Activated T-helper 1 cell treated with anti-CD3 and anti-CD28 coated beads, Interleukin-12 subunit alpha, Interleukin-12 subunit beta, Interleukin-2, Interleukin-4 antibody, amounts not matched to agents 30 ng/mL and 10 ng/mL and 1 ng/mL, durations not matched to agents 14 hours and 24 hours and 36 hours (primary cell): ENCODE measurements around the gene ZNF681. TPM values are rescaled to one million over a fixed set of nuclear protein-coding genes. Genes with fewer than 3 reads are reported as not detected.
A peak's percentile ranks its signal among the peaks of the same experiment; 100 is the strongest.
"Not testable (repeated sequence)": the region's sequence is repeated elsewhere in the genome, so short reads cannot be mapped to it uniquely, and the experiment has no call there.

Experiments used
- DNase-seq: peaks from one replicate; pipeline ENCODE4 v3.0.0; 2021; ENCODE audit warnings: low spot score
- H3K27ac Mint-ChIP-seq: one replicate; pipeline ENCODE4 v1.8.0; 2021; ENCODE audit warnings: mild to moderate bottlenecking, mixed read lengths
- H3K27me3 Mint-ChIP-seq: one replicate; pipeline ENCODE4 v1.8.0; 2022; ENCODE audit warnings: mild to moderate bottlenecking, moderate library complexity, mixed read lengths; ENCODE audit not compliant: insufficient read depth
- H3K36me3 Mint-ChIP-seq: one replicate; pipeline ENCODE4 v1.8.0; 2021; ENCODE audit warnings: low read depth, mixed read lengths
- H3K4me1 Mint-ChIP-seq: one replicate; pipeline ENCODE4 v1.8.0; 2021; ENCODE audit warnings: low read depth, mixed read lengths
- H3K4me3 Mint-ChIP-seq: one replicate; pipeline ENCODE4 v1.8.0; 2021; ENCODE audit warnings: mild to moderate bottlenecking, moderate library complexity, mixed read lengths
- H3K9me3 Mint-ChIP-seq: one replicate; pipeline ENCODE4 v1.8.0; 2021; ENCODE audit warnings: mixed read lengths
- intact Hi-C: fragments of 100-400 bp; cut with micrococcal nuclease; formaldehyde crosslinking; loops from one replicate; pipeline ENCODE4 v1.15.1; 2024
- total RNA-seq: library from RNA; stranded (reverse); gene quantifications from 2 replicates; pipeline ENCODE4 v1.2.3, GENCODE V29; 2022

The ZNF681 gene
- total RNA-seq, 1 donor from 2014 or later, result 3.3 TPM

GRCh38 chr19:23770672-23771250 is 12.1 kb upstream of the ZNF681 start:
- no peaks in the 10 kb centered on the region for H3K4me1 Mint-ChIP-seq
- no peak overlapping the region for H3K27ac Mint-ChIP-seq
- intact Hi-C loops, result no loop called here

DNA sequence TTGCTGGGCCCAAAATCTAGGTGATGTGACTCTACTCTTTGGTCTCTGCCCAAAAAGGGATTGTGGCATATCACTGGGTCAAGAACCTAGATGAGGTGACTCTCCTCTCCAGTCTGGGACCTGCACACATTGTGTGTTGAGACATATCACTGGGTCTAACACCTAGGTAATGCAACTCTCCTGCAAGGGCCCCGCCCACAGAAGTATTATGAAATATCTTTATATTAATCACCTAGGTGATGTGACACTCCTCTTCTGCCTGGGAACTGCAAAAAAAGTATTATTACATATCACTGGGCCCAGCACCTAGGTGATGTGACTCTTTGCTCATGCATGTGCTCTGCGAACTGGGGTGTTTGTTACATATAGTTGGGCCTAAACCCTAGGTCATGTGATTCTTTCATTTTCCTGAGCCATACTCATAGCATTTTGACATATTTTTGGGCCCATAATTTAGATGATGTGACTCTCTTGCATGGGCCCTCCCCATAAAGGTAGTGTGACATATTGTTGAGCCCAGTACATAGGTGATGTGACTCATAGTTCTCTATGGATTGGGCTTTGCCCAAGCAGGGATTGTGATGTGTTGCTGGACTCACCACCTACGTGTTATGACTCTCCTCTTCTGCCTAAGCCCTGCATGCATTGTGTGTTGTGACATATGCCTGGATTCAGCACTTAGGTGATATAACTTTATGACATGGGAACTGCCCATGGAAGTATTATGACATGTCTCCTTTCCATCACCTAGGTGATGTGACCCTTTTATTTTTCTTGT is 11.2 kb upstream of the ZNF681 start:
- H3K27ac Mint-ChIP-seq, result no peak overlapping the region
- intact Hi-C loops, result loop anchor here (10.0 kb wide), 1 partner anchor 495 kb away; no protein-coding TSS in a partner anchor
- H3K27me3 Mint-ChIP-seq, result no peaks in the 10 kb centered on the region
- no peak for DNase-seq
- H3K9me3 Mint-ChIP-seq, result peaks cover 45% of the 10 kb centered on the region
- peaks cover 6% of the 10 kb centered on the region for H3K36me3 Mint-ChIP-seq
- H3K4me1 Mint-ChIP-seq, result no peaks in the 10 kb centered on the region
- H3K4me3 Mint-ChIP-seq, result no peak overlapping the region

More at GRCh38 chr19:23770672-23771250, 12.1 kb upstream of the ZNF681 start:
- Mint-ChIP-seq H3K9me3 (peaks cover 41% of the 10 kb centered on the region), H3K27me3 (no peaks in the 10 kb centered on the region), H3K4me3 (no peak overlapping the region), H3K36me3 (peaks cover 4% of the 10 kb centered on the region)
- DNase-seq, result no peak

DNA sequence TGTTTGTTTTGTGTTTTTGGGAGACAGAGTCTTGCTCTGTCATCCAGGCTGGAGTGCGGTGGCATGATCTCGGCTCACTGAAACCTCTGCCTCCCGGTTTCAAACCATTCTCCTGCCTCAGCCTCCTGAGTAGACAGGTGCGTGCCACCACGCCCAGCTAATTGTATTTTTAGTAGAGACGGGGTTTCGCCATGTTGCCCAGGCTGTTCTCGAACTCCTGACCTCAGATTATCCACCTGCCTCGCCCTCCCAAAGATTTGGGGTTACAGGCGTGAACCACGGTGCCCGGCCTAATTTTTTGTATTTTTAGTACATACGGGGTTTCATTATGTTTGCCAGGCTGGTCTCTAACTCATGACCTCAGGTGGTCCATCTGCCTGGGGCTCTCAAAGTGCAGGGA is 8.3 kb upstream of the ZNF681 start:
- Mint-ChIP-seq H3K9me3 (peaks cover 31% of the 10 kb centered on the region), H3K27me3 (no peaks in the 10 kb centered on the region), H3K4me3 (no peak overlapping the region), H3K4me1 (peaks cover 4% of the 10 kb centered on the region), H3K36me3 (peaks cover 6% of the 10 kb centered on the region), H3K27ac (no peak overlapping the region)
- no peak for DNase-seq
- intact Hi-C loops, result loop anchor here (10.0 kb wide), 1 partner anchor 492 kb away; no protein-coding TSS in a partner anchor

- Mint-ChIP-seq H3K9me3 (peaks cover 27% of the 10 kb centered on the region), H3K27ac (no peak overlapping the region), H3K27me3 (no peaks in the 10 kb centered on the region), H3K4me1 (peaks cover 10% of the 10 kb centered on the region), H3K4me3 (no peak overlapping the region), H3K36me3 (peaks cover 4% of the 10 kb centered on the region)
- intact Hi-C loops, result loop anchor here (10.0 kb wide), 1 partner anchor 490 kb away; no protein-coding TSS in a partner anchor
- no peak for DNase-seq
These were observed 6.1 kb upstream of the ZNF681 start for GRCh38 chr19:23764781-23765180.

- Mint-ChIP-seq H3K4me3 (peak overlapping the region; percentile 89), H3K27me3 (no peaks in the 10 kb centered on the region), H3K4me1 (peaks cover 15% of the 10 kb centered on the region), H3K9me3 (peaks cover 19% of the 10 kb centered on the region), H3K27ac (peak overlapping the region; percentile 58), H3K36me3 (peaks cover 4% of the 10 kb centered on the region)
- peak; percentile 69 for DNase-seq
- intact Hi-C loops, result loop anchor here (10.0 kb wide), 1 partner anchor 488 kb away; no protein-coding TSS in a partner anchor
These were observed 4.4 kb upstream of the ZNF681 start for GRCh38 chr19:23762884-23763711.

DNA sequence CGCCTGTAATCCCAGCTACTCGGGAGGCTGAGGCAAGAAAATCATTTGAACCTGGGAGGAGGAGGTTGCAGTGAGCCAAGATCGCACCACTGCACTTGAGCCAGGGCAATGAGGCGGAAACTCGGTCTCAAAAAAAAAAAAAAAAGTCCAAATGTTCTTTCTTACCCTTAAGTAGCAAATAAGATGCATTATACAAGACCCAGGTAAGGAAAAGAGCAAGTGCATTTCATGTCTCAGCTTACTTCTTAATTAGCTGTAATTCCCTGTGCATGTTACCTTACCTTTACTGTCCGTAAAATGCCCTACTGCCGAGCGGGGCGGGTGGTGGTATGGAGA is 3.8 kb upstream of the ZNF681 start:
- H3K27ac Mint-ChIP-seq, result peak overlapping the region; percentile 58
- intact Hi-C loops, result loop anchor here (10.0 kb wide), 1 partner anchor 488 kb away; no protein-coding TSS in a partner anchor
- DNase-seq, result no peak
- H3K27me3 Mint-ChIP-seq, result no peaks in the 10 kb centered on the region
- H3K9me3 Mint-ChIP-seq, result peaks cover 19% of the 10 kb centered on the region
- peaks cover 15% of the 10 kb centered on the region for H3K4me1 Mint-ChIP-seq
- H3K36me3 Mint-ChIP-seq, result peaks cover 4% of the 10 kb centered on the region
- H3K4me3 Mint-ChIP-seq, result peak overlapping the region; percentile 89

DNA sequence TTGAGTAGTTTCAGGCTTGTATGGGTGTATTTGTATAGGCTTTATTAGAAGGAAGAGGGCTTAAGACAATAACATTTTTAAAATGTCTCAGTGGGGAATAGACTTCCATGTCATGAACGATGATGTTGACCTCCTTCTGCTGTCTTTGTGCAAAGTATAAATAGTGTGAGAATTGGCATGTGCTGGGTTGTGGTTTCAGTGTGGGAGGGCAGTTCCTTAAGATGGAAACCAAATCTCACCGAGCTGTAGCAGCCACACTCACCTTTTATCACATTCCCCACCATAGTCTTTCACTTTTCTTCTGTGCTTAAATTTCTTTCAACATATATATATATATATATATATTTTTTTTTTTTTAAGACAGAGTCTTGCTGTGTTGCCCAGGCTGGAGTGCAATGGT is 1.6 kb upstream of the ZNF681 start:
- peaks cover 15% of the 10 kb centered on the region for H3K4me1 Mint-ChIP-seq
- intact Hi-C loops, result loop anchor here (10.0 kb wide), 1 partner anchor 486 kb away; no protein-coding TSS in a partner anchor
- DNase-seq, H3K27ac Mint-ChIP-seq, H3K27me3 Mint-ChIP-seq, H3K36me3 Mint-ChIP-seq: not testable (repeated sequence)
- H3K4me3 Mint-ChIP-seq, result peak overlapping the region; percentile 15
- peaks cover 19% of the 10 kb centered on the region for H3K9me3 Mint-ChIP-seq

GRCh38 chr19:23743633-23744232 is 15.0 kb downstream of the ZNF681 start:
- H3K27ac Mint-ChIP-seq, DNase-seq, H3K4me1 Mint-ChIP-seq, H3K4me3 Mint-ChIP-seq, intact Hi-C loops, H3K27me3 Mint-ChIP-seq: not testable (repeated sequence)
- peaks cover 27% of the 10 kb centered on the region for H3K9me3 Mint-ChIP-seq
- peaks cover 23% of the 10 kb centered on the region for H3K36me3 Mint-ChIP-seq

DNA sequence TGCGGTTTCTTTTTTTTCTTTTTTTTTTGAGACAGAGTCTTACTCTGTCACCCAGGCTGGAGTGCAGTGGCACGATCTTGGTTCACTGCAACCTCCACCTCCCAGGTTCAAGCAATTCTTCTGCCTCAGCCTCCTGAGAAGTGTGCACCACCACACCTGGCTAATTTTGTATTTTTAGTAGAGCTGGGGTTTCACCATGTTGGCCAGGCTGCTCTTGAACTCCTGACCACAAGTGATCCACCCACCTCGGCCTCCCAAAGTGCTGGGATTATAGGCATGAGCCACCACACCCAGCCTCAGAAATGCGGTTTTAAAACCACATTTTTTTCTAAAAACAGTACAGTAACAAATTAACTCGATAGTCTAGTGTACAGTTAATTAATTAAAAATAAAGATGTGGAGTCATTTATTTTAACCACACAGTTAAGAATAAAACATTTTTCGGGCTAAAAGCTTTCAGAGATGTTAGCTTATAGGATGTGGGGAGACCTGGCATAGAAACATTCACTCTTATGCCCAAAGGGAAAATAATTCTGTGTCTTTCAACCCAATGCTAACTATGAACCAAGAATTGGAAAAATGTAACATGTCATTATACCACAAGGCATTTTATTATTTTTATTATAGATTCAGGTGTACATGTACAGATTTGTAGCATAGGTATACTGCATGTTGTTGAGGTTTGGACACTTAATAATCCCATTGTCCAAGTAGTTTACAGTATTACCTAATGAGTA is 27.8 kb downstream of the ZNF681 start:
- intact Hi-C loops, H3K4me1 Mint-ChIP-seq, H3K27me3 Mint-ChIP-seq, DNase-seq, H3K4me3 Mint-ChIP-seq, H3K36me3 Mint-ChIP-seq, H3K27ac Mint-ChIP-seq: not testable (repeated sequence)
- peaks cover 40% of the 10 kb centered on the region for H3K9me3 Mint-ChIP-seq

- intact Hi-C loops, H3K4me1 Mint-ChIP-seq, DNase-seq, H3K4me3 Mint-ChIP-seq, H3K27ac Mint-ChIP-seq, H3K27me3 Mint-ChIP-seq, H3K36me3 Mint-ChIP-seq: not testable (repeated sequence)
- H3K9me3 Mint-ChIP-seq, result peaks cover 36% of the 10 kb centered on the region
These were observed 34.5 kb downstream of the ZNF681 start for GRCh38 chr19:23724161-23724560.

DNA sequence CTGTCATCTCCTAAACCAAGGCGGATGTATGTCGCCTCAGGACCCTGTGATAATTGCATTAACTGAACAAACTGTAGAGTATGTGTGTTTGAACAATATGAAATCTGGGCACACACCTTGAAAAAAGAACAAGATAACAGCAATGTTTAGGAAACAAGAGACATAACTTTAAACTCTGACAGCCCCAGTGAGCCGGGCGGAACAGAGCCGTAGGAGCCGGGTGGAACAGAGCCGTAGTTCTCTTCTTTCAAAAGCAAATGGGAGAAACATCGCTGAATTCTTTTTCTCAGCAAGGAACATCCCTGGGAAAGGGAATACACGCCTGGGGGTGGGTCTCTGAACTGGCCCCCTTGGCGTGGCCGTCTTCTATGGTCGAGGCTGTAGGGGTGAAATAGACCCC is 39.9 kb downstream of the ZNF681 start:
- Mint-ChIP-seq H3K27me3 (peaks cover 2% of the 10 kb centered on the region), H3K4me1 (no peaks in the 10 kb centered on the region), H3K36me3 (no peaks in the 10 kb centered on the region), H3K4me3 (no peak overlapping the region), H3K27ac (no peak overlapping the region), H3K9me3 (peaks cover 16% of the 10 kb centered on the region)
- no peak for DNase-seq
- intact Hi-C loops, result no loop called here

DNA sequence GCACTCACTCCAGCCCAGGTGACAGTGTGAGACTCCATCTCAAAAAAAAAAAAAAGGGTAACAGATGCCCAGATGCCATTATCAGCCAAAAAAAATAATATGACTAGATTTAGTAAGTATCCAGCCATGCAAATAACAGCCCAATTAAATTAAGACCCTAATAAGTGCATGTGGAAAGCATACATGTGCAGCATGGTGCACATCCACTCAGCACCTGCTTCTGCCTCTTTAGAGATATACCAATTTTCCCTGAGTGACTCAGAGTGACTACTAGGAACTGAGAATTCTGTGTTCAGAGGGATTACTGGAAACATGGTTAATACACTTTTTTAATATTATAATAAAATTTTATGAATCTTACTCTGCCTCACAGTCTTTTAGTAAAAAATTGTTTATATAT is 41.9 kb downstream of the ZNF681 start:
- peaks cover 16% of the 10 kb centered on the region for H3K9me3 Mint-ChIP-seq
- no peak overlapping the region for H3K4me3 Mint-ChIP-seq
- DNase-seq, result no peak
- H3K27ac Mint-ChIP-seq, result no peak overlapping the region
- peaks cover 2% of the 10 kb centered on the region for H3K27me3 Mint-ChIP-seq
- H3K4me1 Mint-ChIP-seq, result no peaks in the 10 kb centered on the region
- intact Hi-C loops, result no loop called here
- no peaks in the 10 kb centered on the region for H3K36me3 Mint-ChIP-seq
